ENCODE measurements around the gene CD7. TPM values are rescaled to one million over a fixed set of nuclear protein-coding genes. Genes with fewer than 3 reads are reported as not detected.

The CD7 gene
- polyA plus RNA-seq, 1 of the 3 experiments (the other 2 are of a cell fraction): 0.07 TPM

- no peak; the same call in 1 of the 2 replicates for TF ChIP-seq JUND (IDR thresholded peaks at IDR 0.05)
- TF ChIP-seq GABPA (IDR thresholded peaks at IDR 0.05; ENCODE audit: low read depth): 0 out of 2 replicates have a peak, but pooled peaks have one; percentile 27
- no peak for TF ChIP-seq RXRA (IDR thresholded peaks at IDR 0.05; ENCODE audit: borderline replicate concordance, low read depth)
- TF ChIP-seq MEF2A (IDR thresholded peaks at IDR 0.05; ENCODE audit: borderline replicate concordance, low read depth): no peak
- no peak for TF ChIP-seq IRF3 (IDR thresholded peaks at IDR 0.05; ENCODE audit: low read depth, low read length)
- TF ChIP-seq, protein P1, sequence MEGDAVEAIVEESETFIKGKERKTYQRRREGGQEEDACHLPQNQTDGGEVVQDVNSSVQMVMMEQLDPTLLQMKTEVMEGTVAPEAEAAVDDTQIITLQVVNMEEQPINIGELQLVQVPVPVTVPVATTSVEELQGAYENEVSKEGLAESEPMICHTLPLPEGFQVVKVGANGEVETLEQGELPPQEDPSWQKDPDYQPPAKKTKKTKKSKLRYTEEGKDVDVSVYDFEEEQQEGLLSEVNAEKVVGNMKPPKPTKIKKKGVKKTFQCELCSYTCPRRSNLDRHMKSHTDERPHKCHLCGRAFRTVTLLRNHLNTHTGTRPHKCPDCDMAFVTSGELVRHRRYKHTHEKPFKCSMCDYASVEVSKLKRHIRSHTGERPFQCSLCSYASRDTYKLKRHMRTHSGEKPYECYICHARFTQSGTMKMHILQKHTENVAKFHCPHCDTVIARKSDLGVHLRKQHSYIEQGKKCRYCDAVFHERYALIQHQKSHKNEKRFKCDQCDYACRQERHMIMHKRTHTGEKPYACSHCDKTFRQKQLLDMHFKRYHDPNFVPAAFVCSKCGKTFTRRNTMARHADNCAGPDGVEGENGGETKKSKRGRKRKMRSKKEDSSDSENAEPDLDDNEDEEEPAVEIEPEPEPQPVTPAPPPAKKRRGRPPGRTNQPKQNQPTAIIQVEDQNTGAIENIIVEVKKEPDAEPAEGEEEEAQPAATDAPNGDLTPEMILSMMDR (IDR thresholded peaks at IDR 0.05): no peak
- no peak; the same call in 1 of the 2 replicates for TF ChIP-seq TAF1 (IDR thresholded peaks at IDR 0.05; ENCODE audit: borderline replicate concordance, low read depth, low read length)
- no peak; a peak in 1 of 4 replicates for TF ChIP-seq EP300 (IDR thresholded peaks at IDR 0.05; ENCODE audit: borderline replicate concordance in 1 of 2, low read depth in 1 of 2, low read length in 1 of 2)
- TF ChIP-seq EZH2phosphoT487 (IDR thresholded peaks at IDR 0.05; ENCODE audit: borderline replicate concordance, low read depth): no peak
- peak; percentile 67; the same call in 1 of the 2 replicates for TF ChIP-seq YY1 (IDR thresholded peaks at IDR 0.05; ENCODE audit: low read depth)
- TF ChIP-seq FOSL2 (IDR thresholded peaks at IDR 0.05; ENCODE audit: borderline replicate concordance, low read depth): peak; percentile 94; the same call in 1 of the 2 replicates
- no peak for TF ChIP-seq ZBTB33 (IDR thresholded peaks at IDR 0.05; ENCODE audit: borderline replicate concordance, low read depth)
- no peak; the same call in 1 of the 2 replicates for TF ChIP-seq SIN3A (IDR thresholded peaks at IDR 0.05; ENCODE audit: borderline replicate concordance, low read depth, low read length)
- TF ChIP-seq GATA2 (CRISPR knock-in tag; IDR thresholded peaks at IDR 0.05): no peak
- TF ChIP-seq NRF1 (IDR thresholded peaks at IDR 0.05; ENCODE audit: low read depth, low read length): peak; percentile 31; the same call in 1 of the 2 replicates
- no peak for TF ChIP-seq NFIC (IDR thresholded peaks at IDR 0.05; ENCODE audit: borderline replicate concordance)
- TF ChIP-seq REST (IDR thresholded peaks at IDR 0.05; ENCODE audit: low read depth, low read length): 0 out of 2 replicates have a peak, but pooled peaks have one; percentile 32
- peak; percentile 51; the same call in 1 of the 2 replicates for TF ChIP-seq TCF12 (IDR thresholded peaks at IDR 0.05)
These were observed 21.6 kb upstream of the CD7 start (continued) for GRCh38 chr17:82338858-82339633.

Measured in SK-N-SH (cell line).